WTC11 (cell line): ENCODE data around the gene RAB3D. TPM values are rescaled to one million over a fixed set of nuclear protein-coding genes. Genes with fewer than 3 reads are reported as not detected.

Experiments used
- ATAC-seq: fragments of 200-7000 bp; cut with Tn5 transposase; 2 replicates; pipeline ENCODE4 v1.10.0; 2021; ENCODE audit warnings: mild to moderate bottlenecking, moderate library complexity
- CTCF ChIA-PET: fragments of 300-600 bp; sonication (Branson Sonifier 250); formaldehyde crosslinking; loops from one replicate; lab custom pipeline; 2021; ENCODE audit warnings: antibody characterized with exemption; lab: Charles Lee
- POLR2A ChIA-PET: fragments of 350-600 bp; sonication (Branson Sonifier 250); formaldehyde crosslinking; loops from one replicate; lab custom pipeline; 2021; ENCODE audit warnings: antibody characterized with exemption; lab: Charles Lee
- DNase-seq: peaks from one replicate; pipeline ENCODE4 v3.0.0; 2021; ENCODE audit warnings: low spot score
- H3K27ac Mint-ChIP-seq: 2 replicates; pipeline ENCODE4 v1.8.0; 2021; ENCODE audit warnings: mixed read lengths
- H3K27me3 Mint-ChIP-seq: 2 replicates; pipeline ENCODE4 v1.8.0; 2021; ENCODE audit warnings: low read depth, mild to moderate bottlenecking, moderate library complexity, mixed read lengths
- H3K36me3 Mint-ChIP-seq: 2 replicates; pipeline ENCODE4 v1.8.0; 2021; ENCODE audit warnings: mixed read lengths
- H3K4me1 Mint-ChIP-seq: 2 replicates; pipeline ENCODE4 v1.8.0; 2022; ENCODE audit warnings: mixed read lengths
- H3K4me3 Mint-ChIP-seq: 2 replicates; pipeline ENCODE4 v1.8.0; 2021; ENCODE audit warnings: mild to moderate bottlenecking, moderate library complexity, mixed read lengths
- H3K9me3 Mint-ChIP-seq: 2 replicates; pipeline ENCODE4 v1.8.0; 2021; ENCODE audit warnings: mixed read lengths
- CREB1 ChIP-seq: sonication (generic); formaldehyde crosslinking; IDR thresholded peaks from 2 replicates; pipeline ENCODE4 v1.8.0; 2023; ENCODE audit warnings: mild to moderate bottlenecking, missing genetic modification reagents
- E2F4 ChIP-seq: sonication (generic); formaldehyde crosslinking; IDR thresholded peaks from 2 replicates; pipeline ENCODE4 v1.8.1; 2022; ENCODE audit warnings: low read depth, mild to moderate bottlenecking, moderate library complexity, missing genetic modification reagents, borderline replicate concordance
- GRHL2 ChIP-seq: fragments of 250-450 bp; sonication (Bioruptor Pico); IDR thresholded peaks from 2 replicates; pipeline ENCODE4 v1.8.0; 2022; ENCODE audit warnings: mild to moderate bottlenecking, moderate library complexity; ENCODE audit not compliant: insufficient replicate concordance, severe bottlenecking
- GTF2I ChIP-seq: fragments of 250-450 bp; sonication (Bioruptor Pico); conservative IDR thresholded peaks from 2 replicates; pipeline ENCODE4 v1.4.0; 2021; ENCODE audit warnings: mild to moderate bottlenecking
- MYBL2 ChIP-seq: sonication (generic); formaldehyde crosslinking; IDR thresholded peaks from 2 replicates; pipeline ENCODE4 v1.8.1; 2023; ENCODE audit warnings: mild to moderate bottlenecking, moderate library complexity, missing genetic modification reagents
- TCF7 ChIP-seq: sonication (generic); formaldehyde crosslinking; IDR thresholded peaks from 2 replicates; pipeline ENCODE4 v1.8.0; 2022; ENCODE audit warnings: mild to moderate bottlenecking, low read depth, missing genetic modification reagents, moderate library complexity
- TEAD1 ChIP-seq: sonication (generic); formaldehyde crosslinking; IDR thresholded peaks from 2 replicates; pipeline ENCODE4 v1.8.0; 2022; ENCODE audit warnings: mild to moderate bottlenecking, missing genetic modification reagents
- ZNF219 ChIP-seq: sonication (generic); formaldehyde crosslinking; IDR thresholded peaks from 2 replicates; pipeline ENCODE4 v1.8.0; 2023; ENCODE audit warnings: missing genetic modification reagents, mild to moderate bottlenecking, borderline replicate concordance
- ZNF263 ChIP-seq: sonication (generic); formaldehyde crosslinking; IDR thresholded peaks from 2 replicates; pipeline ENCODE4 v1.8.1; 2022; ENCODE audit warnings: low read depth, mild to moderate bottlenecking, moderate library complexity, missing genetic modification reagents
- total RNA-seq: library from RNA; stranded (reverse); gene quantifications from 3 replicates; pipeline ENCODE4 v1.2.3, GENCODE V29; 2021
- TF ChIP-seq, protein P1 (sequence below): fragments of 200-600 bp; IDR thresholded peaks from 2 replicates; pipeline ENCODE4 v1.8.0; 2022; ENCODE audit warnings: antibody characterized with exemption
- TF ChIP-seq, protein P2 (sequence below): sonication (generic); formaldehyde crosslinking; IDR thresholded peaks from 2 replicates; pipeline ENCODE4 v1.8.1; 2023; ENCODE audit warnings: mild to moderate bottlenecking, missing genetic modification reagents, borderline replicate concordance

The RAB3D gene
- total RNA-seq, 1 experiment from 2014 or later = 18.9 TPM

DNA sequence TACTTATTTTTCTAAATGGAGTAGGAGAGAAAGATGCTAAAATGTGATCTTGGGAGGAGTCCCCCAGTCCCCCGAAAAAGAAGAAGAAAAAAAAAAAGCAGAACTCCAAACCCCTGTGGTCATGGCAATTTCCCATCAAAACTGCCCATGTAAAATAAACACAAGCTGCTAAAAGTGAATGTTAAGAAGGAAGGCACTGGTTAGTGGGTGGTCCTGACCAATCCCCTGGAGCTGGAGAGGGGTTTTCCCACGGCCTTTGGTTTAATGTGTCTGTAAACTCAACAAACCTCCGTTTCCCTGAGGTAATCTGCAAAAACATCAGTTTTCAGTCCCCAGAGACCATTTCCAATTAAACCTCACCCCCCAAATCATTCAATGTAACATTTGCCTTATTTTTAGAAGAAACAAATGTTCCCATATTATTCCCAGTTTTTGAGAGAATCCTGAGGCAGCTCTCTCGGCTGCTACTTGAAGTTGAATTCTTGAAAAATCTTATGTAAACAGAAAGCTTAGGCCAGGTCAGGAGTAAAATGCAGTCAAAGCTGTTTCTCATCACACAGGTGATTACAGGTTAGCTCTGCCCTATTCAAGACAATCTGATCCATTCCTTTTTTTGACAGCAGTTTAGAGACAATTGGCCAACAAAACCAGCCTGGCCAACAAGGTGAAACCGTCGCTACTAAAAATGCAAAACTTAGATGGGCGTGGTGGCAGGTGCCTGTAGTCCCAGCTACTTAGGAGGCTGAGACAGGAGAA is 17.0 kb downstream of the RAB3D start:
- ATAC-seq (no peak), DNase-seq (no peak)
- H3K36me3 Mint-ChIP-seq = no peaks in the 10 kb centered on the region
- CTCF ChIA-PET = interaction anchor here (0.6 to 2.5 kb wide), 26 partner anchors 9 to 457 kb away, joined by 3 to 33 read pairs (median 4); partner anchors contain the start of genes CCDC159, ODAD3, PRKCSH and RAB3D
- peaks cover 16% of the 10 kb centered on the region for H3K4me1 Mint-ChIP-seq
- POLR2A ChIA-PET = interaction anchor here (0.5 to 1.6 kb wide), 3 partner anchors 20 to 52 kb away, joined by 3 to 7 read pairs (median 5); partner anchors contain the start of gene SWSAP1
- no peak overlapping the region for H3K4me3 Mint-ChIP-seq
- peak overlapping the region; percentile 41; the same call in 1 of the 2 replicates for H3K27ac Mint-ChIP-seq
- H3K27me3 Mint-ChIP-seq = no peaks in the 10 kb centered on the region; the same call in 1 of the 2 replicates
- TF ChIP-seq TCF7 (no peak), GRHL2 (CRISPR knock-in tag) (no peak), E2F4 (no peak), MYBL2 (no peak), CREB1 (CRISPR knock-in tag) (no peak), ZNF219 (CRISPR knock-in tag) (no peak), ZNF263 (CRISPR knock-in tag) (no peak)
- TF ChIP-seq, protein P1, sequence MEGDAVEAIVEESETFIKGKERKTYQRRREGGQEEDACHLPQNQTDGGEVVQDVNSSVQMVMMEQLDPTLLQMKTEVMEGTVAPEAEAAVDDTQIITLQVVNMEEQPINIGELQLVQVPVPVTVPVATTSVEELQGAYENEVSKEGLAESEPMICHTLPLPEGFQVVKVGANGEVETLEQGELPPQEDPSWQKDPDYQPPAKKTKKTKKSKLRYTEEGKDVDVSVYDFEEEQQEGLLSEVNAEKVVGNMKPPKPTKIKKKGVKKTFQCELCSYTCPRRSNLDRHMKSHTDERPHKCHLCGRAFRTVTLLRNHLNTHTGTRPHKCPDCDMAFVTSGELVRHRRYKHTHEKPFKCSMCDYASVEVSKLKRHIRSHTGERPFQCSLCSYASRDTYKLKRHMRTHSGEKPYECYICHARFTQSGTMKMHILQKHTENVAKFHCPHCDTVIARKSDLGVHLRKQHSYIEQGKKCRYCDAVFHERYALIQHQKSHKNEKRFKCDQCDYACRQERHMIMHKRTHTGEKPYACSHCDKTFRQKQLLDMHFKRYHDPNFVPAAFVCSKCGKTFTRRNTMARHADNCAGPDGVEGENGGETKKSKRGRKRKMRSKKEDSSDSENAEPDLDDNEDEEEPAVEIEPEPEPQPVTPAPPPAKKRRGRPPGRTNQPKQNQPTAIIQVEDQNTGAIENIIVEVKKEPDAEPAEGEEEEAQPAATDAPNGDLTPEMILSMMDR = no peak
- TF ChIP-seq, protein P2, sequence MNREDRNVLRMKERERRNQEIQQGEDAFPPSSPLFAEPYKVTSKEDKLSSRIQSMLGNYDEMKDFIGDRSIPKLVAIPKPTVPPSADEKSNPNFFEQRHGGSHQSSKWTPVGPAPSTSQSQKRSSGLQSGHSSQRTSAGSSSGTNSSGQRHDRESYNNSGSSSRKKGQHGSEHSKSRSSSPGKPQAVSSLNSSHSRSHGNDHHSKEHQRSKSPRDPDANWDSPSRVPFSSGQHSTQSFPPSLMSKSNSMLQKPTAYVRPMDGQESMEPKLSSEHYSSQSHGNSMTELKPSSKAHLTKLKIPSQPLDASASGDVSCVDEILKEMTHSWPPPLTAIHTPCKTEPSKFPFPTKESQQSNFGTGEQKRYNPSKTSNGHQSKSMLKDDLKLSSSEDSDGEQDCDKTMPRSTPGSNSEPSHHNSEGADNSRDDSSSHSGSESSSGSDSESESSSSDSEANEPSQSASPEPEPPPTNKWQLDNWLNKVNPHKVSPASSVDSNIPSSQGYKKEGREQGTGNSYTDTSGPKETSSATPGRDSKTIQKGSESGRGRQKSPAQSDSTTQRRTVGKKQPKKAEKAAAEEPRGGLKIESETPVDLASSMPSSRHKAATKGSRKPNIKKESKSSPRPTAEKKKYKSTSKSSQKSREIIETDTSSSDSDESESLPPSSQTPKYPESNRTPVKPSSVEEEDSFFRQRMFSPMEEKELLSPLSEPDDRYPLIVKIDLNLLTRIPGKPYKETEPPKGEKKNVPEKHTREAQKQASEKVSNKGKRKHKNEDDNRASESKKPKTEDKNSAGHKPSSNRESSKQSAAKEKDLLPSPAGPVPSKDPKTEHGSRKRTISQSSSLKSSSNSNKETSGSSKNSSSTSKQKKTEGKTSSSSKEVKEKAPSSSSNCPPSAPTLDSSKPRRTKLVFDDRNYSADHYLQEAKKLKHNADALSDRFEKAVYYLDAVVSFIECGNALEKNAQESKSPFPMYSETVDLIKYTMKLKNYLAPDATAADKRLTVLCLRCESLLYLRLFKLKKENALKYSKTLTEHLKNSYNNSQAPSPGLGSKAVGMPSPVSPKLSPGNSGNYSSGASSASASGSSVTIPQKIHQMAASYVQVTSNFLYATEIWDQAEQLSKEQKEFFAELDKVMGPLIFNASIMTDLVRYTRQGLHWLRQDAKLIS (CRISPR knock-in tag) = no peak
- H3K9me3 Mint-ChIP-seq = no peaks in the 10 kb centered on the region

DNA sequence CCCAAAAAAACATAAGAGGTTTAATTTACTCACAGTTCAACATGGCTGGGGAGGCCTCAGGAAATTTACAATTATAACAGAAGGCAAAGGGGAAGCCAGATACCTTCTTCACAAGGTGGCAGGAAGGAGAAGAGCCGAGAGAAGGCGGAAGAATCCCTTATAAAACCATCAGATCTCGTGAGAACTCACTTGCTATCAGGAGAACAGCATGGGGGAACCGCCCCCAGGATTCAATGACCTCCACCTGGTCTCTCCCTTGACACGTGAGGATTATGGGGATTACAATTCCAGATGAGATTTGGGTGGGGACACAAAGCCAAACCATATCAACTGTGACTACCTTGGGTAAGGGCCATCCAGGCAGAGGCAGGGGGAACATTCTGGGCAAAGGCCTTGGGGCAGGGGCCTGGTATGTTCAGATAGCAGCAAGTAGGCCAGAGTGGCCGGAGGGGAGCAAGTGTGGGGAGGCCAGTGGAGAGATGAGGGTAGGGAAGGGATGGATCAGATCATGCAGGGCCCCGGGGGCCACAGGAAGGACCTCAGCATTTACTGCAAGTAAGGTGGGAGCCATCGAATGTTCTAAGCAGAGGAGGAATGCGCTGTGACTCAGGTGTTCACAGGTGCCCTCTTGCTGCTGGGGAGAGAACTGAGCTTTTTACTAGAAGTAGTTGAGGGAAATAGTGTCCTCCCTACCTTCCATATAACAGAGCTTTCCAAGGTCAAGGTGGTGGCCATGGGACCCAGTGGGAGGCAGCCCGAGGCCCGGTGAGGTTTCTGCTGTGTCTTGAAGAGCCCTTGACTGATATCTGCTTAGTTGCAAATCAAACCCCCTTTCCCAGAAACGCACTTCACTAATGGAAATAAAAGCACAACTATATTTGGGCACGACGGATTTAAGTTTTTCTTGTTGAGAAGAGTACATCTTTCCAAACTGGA is 18.0 kb downstream of the RAB3D start:
- peak; percentile 91 for TF ChIP-seq GTF2I (CRISPR knock-in tag)
- no peak for TF ChIP-seq TEAD1
- DNase-seq (no peak), ATAC-seq (peak; percentile 53)
- no peak overlapping the region; the same call in 1 of the 2 replicates for H3K27ac Mint-ChIP-seq
- POLR2A ChIA-PET = interaction anchor here (1.6 kb wide), 1 partner anchor 39 kb away, joined by 7 read pairs; no protein-coding TSS in a partner anchor
- H3K27me3 Mint-ChIP-seq = no peaks in the 10 kb centered on the region; the same call in 1 of the 2 replicates
- H3K4me1 Mint-ChIP-seq = peaks cover 16% of the 10 kb centered on the region
- H3K36me3 Mint-ChIP-seq = no peaks in the 10 kb centered on the region
- CTCF ChIA-PET = interaction anchor here (0.6 to 2.5 kb wide), 23 partner anchors 8 to 131 kb away, joined by 3 to 33 read pairs (median 4); partner anchors contain the start of genes CCDC159, RAB3D, SWSAP1 and TMEM205
- H3K9me3 Mint-ChIP-seq = no peaks in the 10 kb centered on the region
- no peak overlapping the region for H3K4me3 Mint-ChIP-seq
